T-helper 2 cell treated with Interferon-gamma antibody and Interleukin-4, amounts not matched to agents 100 ng/mL and 5 ng/mL, for 36 hours (primary cell): ENCODE measurements around the gene ZC3H6. TPM values are rescaled to one million over a fixed set of nuclear protein-coding genes. Genes with fewer than 3 reads are reported as not detected.
"Not testable (repeated sequence)": the region's sequence is repeated elsewhere in the genome, so short reads cannot be mapped to it uniquely, and the experiment has no call there.

Experiments used
- intact Hi-C: fragments of 100-400 bp; cut with micrococcal nuclease; formaldehyde crosslinking; loops from one replicate; pipeline ENCODE4 v1.15.1; 2023
- total RNA-seq: library from RNA; stranded (reverse); gene quantifications from 2 replicates; pipeline ENCODE4 v1.2.3, GENCODE V29; 2022

Gene ZC3H6
- total RNA-seq, 1 donor from 2014 or later = 8.6 TPM

- intact Hi-C loops = loop anchor here (5.0 kb wide), 2 partner anchors 265 to 305 kb away; partner anchors contain the start of genes CHCHD5 and POLR1B
Measured at GRCh38 chr2:112276954-112277353, 1.6 kb downstream of the ZC3H6 start.

DNA sequence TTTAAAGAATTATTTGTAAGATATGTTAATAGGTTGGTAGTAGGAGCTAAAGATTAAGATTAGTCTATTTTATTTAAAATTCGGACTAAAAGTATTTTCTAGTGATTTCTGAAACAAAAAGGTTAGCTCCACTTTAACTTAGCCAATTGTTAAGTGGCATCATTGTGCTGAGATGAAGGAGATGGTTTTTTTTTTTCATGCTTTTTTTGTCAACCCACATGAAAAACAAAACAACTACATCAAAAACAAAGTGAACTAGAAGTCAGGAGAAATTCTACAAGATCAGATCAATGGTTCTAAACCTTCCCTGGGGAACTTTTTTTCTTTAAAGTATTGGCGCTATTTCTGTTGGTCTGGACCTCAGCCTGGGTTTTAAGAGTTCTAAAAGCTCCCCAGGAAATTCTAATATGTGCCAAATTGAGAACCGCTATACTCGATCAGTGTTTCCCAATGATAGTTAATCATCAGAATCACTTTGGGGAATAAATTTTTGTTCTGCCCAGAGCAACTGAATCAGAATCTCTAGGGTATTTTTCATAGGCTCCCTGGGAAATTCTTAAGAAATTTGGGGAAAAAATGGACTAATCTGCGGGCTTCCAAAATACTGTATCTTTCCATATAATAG, 2.3 kb downstream of the ZC3H6 start:
- intact Hi-C loops = loop anchor here (5.0 kb wide), 2 partner anchors 265 to 305 kb away; partner anchors contain the start of genes CHCHD5 and POLR1B

- intact Hi-C loops = not testable (repeated sequence)
Measured at GRCh38 chr2:112282066-112282465, 6.7 kb downstream of the ZC3H6 start.

DNA sequence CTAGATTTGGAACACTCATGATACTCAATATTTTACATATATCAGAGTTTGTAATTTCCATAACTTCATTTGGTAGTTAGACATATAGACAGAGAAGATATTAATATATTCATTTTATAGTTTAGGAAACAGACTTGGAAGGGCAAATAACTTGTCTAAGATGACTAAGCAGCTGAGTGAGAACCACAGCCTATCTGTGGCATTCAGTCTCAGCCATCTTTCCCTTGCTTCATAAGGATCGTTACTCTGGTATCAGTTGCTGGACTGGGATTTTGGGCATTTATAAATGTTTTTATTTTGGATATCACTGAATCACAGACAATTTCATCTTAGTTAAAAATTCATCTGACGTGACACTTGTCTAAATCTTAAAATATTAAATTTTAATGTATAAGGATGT, 8.1 kb downstream of the ZC3H6 start:
- intact Hi-C loops = not testable (repeated sequence)

- intact Hi-C loops = no loop called here
Measured at GRCh38 chr2:112290088-112290487, 14.7 kb downstream of the ZC3H6 start.

- intact Hi-C loops = no loop called here
Measured at GRCh38 chr2:112290648-112291047, 15.3 kb downstream of the ZC3H6 start.

GRCh38 chr2:112293636-112294401, 18.4 kb downstream of the ZC3H6 start:
- intact Hi-C loops = no loop called here

- intact Hi-C loops = no loop called here
Measured at GRCh38 chr2:112295407-112296078, 20.1 kb downstream of the ZC3H6 start.

DNA sequence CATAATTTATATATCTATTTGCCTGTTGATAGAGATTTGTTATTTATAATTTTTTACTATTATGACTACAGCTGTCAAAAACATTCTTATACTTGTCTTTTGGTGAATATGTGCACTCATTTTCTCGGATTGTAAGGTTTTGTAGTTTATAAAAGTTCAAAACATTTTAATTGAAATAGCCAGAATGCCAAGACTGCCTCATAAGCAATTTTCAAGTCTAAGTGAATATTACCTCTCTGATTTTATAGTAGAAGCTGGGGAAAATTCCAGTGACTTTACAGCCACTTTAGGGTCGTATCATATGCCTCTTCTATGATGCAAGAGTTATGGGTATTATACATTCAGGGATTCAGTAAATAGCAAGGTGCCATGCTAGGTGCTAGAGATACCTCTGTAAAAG, 21.0 kb downstream of the ZC3H6 start:
- intact Hi-C loops = no loop called here

- intact Hi-C loops = no loop called here
Measured at GRCh38 chr2:112301171-112301584, 25.8 kb downstream of the ZC3H6 start.

DNA sequence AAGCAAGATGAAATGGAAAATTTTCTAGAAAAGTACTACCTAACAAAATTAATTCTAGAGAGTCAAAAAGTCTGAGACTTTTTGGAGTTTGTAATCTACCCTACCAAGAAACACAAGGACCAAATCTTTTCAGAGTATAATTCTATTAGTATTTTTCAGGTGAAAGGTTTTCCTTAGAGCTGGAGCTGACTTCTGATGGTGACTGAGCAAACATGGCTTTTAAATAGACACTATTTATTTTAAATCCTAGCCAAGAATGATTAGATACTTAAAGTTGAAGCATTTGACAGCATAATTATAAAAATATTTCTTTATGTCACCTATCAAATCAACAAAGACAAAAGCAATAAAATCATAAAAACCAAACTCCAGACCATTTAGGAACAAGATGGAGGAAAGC, 26.6 kb downstream of the ZC3H6 start:
- intact Hi-C loops = no loop called here

DNA sequence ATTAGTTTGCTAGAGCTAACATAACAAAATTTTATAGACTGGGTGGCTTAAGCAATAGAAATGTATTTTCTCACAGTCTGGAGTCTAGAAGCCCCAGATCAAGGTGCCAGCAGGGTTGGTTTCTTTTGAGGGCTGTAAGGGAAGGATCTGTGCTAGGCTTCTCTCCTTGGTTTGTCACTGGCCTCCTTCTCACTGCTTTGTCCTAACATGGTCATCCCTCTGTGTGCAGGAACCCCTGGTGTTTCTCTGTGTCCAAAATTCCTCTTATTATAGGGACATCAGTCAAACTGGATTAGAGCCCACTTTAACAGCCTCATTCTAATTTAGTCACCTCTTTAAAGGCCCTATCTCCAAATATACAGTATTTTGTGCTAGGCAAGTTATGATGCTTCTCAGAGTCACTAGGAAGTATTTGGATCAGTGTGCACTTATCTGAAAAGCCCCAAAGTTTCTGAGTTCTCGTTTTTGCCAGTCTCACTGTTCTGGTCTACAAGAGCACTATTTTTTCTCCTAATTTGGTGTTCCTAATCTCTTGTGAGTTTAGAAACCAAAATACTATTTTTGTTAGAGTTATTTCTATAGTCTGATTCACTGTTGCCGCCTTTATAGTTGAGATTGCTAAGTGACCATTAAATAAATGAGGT, 29.0 kb downstream of the ZC3H6 start:
- intact Hi-C loops = no loop called here

- intact Hi-C loops = no loop called here
Measured at GRCh38 chr2:112305132-112305531, 29.7 kb downstream of the ZC3H6 start.

- intact Hi-C loops = no loop called here
Measured at GRCh38 chr2:112310906-112311305, 35.5 kb downstream of the ZC3H6 start.

DNA sequence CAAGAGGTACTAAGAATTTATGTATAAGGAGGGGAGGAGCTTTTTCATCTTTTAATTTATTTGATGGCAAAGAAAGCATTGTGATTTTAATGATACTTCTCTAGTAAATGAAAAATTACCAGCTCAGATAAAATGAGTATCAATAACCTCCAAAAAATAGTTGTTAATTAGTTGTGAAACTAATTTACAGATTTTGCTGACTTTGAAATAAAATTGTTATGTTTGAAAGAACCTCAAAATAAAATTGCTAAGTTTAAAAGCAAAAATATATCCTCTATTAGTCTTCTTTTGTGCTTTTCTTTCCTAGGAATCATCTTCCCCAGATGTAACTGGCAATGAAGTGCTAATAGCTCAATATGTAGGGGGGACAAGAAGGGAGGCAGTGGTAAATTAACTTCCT, 36.5 kb downstream of the ZC3H6 start:
- intact Hi-C loops = no loop called here

GRCh38 chr2:112312821-112313220, 37.4 kb downstream of the ZC3H6 start:
- intact Hi-C loops = no loop called here

DNA sequence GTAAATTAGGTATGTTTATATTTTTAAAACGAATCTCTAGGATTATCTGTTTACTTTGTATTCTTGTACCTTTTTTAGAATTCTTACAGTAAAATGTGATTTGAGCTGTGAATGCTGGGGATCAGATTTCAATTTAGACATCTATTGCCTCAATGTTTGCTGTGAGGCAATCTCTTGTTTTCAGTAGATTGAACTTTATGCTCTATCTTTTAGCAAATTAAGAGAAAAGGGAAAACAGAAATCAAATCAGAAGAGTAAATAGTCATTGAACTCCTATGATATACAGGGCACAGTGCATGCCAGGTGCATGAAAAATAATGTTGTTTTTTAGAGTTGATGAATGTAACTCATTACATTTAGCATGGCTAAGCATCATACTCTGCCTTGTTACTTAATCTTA, 39.5 kb downstream of the ZC3H6 start:
- intact Hi-C loops = no loop called here

DNA sequence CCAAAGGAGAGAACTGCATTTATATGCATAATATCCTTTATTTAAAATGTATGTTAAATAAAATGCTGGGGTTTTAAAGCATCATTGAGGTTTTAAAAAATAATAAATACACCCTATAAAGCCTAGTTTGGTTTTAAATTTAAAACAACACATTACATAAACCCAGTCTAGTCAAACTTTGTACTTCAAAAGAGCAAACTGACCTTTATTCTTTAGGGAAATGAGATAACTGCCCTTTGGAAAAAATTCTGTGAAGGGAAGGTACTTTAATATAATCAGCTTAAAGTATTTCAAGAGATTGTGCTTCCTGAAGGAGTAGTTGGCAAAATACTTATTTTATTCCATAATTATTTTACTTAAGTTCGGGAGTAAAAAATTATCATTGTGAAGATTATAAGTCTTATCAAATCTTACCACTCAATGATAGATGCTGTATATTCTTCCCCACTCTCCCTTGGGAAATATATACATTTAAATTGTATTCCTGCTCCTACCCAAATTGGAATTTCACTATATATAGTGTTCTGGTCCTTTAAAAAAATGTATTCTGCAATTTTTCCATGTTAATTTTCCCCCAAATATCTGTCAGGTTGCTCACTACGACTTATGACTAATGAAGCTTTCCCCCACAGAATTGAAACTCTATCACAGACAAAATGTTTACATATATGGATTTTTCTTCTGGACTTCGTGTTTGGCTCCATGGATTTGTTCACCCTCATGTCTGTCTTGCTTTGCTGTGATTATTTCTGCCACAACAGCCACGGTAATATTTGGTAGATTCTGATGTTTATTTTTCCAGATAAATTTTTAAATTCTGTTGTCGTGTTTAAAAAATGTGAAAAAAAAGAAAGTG, 42.1 kb downstream of the ZC3H6 start:
- intact Hi-C loops = no loop called here

- intact Hi-C loops = no loop called here
Measured at GRCh38 chr2:112318515-112318914, 43.1 kb downstream of the ZC3H6 start.

DNA sequence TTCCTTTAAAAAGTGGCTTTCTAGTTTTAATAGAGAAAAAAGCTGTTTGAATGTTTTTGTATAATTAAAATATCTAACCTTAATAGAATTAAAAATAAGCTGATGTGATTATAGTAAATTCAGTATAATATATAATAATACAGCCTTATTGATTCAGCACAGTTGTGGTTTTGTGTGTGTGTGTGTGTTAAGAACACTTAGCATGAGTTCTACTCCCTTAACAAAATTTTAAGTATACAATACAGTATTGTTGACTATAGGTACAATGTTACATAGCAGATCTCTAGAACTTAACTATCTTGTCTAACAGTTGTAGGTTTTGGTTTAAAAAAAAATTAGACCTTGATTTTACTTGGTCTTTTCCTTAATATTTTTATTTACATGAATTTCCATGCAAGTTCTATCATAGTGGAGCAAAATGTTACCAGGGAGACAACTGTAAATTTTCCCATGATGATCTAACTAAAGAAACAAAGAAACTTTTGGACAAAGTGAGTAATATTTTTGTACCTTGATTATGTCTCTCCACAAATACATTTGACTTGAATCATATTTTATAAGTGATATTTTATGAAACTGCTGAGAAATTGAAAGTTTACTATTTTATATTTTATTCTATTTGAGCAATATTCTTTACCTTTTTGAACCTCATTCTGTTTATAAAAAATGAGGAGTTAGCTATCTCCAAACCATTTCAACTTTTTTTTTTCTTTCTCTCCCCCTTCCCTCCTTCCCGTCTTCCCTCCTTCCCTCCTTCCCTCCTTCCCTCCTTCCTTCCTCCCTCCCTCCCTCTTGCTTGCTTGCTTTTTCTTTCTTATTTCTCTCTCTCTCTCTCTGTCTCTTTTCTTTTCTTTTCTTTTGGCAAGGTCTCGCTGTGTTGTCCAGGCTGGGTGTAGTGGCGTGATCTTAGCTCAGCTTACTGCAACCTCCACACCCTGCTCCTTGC, 46.3 kb downstream of the ZC3H6 start:
- intact Hi-C loops = no loop called here
